ENCODE results near the gene DNAJC17.

GRCh38 chr15:40739854-40740253 lies 67.4 kb downstream of the DNAJC17 start:
- TF ChIP-seq, protein P1, sequence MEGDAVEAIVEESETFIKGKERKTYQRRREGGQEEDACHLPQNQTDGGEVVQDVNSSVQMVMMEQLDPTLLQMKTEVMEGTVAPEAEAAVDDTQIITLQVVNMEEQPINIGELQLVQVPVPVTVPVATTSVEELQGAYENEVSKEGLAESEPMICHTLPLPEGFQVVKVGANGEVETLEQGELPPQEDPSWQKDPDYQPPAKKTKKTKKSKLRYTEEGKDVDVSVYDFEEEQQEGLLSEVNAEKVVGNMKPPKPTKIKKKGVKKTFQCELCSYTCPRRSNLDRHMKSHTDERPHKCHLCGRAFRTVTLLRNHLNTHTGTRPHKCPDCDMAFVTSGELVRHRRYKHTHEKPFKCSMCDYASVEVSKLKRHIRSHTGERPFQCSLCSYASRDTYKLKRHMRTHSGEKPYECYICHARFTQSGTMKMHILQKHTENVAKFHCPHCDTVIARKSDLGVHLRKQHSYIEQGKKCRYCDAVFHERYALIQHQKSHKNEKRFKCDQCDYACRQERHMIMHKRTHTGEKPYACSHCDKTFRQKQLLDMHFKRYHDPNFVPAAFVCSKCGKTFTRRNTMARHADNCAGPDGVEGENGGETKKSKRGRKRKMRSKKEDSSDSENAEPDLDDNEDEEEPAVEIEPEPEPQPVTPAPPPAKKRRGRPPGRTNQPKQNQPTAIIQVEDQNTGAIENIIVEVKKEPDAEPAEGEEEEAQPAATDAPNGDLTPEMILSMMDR (IDR thresholded peaks at IDR 0.05): no peak
- TF ChIP-seq POLR2A (IDR thresholded peaks at IDR 0.05): no peak

All from gastroesophageal sphincter (tissue), 3 donors.